ENCODE data around the gene TNFAIP8L2. TPM values are rescaled to one million over a fixed set of nuclear protein-coding genes. Genes with fewer than 3 reads are reported as not detected.
"Not testable (repeated sequence)": the region's sequence is repeated elsewhere in the genome, so short reads cannot be mapped to it uniquely, and the experiment has no call there.

The TNFAIP8L2 gene
- polyA plus RNA-seq, 1 donor, result 1.7 TPM

DNA sequence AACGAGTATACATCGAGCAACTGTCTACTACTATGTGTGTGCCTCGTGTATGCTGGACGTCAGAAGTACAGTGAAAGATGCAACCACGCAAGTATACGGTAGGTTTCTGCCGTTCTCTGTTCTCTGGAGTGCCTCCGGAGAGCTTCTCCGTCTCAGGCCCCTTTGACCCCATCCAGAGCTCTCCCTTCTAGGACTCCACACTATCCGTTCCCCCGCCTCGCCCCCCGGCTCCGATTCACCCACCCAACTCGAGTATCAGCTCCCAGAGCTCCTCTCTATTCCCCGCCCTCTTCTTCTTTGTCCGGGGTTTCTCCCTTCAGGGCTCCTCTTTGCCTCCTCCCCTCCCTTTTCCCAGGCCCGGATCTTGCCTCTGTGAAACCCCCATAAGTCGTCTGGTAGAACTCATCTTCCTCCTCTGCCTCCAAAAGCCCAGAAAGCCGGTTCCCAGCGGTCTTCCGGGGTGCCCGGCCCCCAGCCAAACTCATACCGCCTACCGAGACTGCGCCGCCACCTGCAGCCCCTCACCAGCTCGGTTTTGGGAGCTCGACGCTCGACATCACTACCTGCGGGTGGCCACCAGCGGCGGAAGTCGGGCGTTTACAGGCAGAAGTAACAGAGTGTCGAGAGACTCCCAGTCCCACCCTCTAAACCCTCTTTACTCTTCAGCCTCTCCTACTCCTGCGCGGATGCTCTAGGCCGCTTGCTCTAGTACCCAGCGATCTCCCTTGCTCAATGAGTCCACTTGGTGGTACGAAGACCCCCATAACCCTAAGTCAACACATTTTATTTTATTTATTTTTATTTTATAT is 33.4 kb downstream of the TNFAIP8L2 start, which contains the start of gene VPS72:
TSS of gene VPS72 (minus strand) at position 561 of the 809 bp plus-strand sequence. CDS start at position 485, 76 bp downstream.
- no peak for DNase-seq (ENCODE audit: low read depth)

DNA sequence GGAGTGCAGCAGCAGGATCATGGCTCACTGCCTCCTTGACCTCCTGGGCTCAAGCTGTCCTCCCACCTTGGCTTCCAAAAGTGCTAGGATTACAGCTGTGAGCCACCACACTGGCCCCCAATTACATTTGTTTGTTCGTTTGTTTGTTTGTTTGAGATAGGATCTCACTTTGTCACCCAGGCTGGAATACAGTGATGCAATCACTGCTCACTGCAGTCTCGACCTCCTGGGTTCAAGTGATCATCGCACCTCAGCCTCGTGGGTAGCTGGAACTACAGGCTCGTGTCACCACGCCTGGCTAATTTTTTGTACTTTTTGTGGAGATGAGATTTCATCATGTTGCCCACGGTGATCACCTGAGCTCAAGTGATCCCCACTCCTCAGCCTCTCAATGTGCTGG is 35.6 kb downstream of the TNFAIP8L2 start:
- no peak for DNase-seq (ENCODE audit: low read depth)

DNA sequence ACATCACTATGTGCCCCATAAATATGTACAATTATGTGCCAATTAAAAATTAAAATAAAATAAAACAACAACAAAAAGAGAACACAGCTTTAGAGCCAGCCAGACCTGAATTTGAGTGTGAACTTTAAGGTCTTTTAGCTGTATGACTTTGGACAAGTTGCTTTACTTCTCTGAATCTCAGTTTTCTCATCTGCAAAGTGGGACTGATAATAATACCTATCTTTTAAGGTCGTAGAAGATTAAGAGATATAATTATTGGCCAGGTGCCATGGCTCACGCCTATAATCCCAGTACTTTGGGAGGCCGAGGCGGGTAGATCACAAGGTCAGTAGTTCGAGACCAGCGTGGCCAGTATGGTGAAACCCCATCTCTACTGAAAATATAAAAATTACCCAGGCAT is 36.9 kb downstream of the TNFAIP8L2 start:
- DNase-seq (ENCODE audit: low read depth), result no peak

DNA sequence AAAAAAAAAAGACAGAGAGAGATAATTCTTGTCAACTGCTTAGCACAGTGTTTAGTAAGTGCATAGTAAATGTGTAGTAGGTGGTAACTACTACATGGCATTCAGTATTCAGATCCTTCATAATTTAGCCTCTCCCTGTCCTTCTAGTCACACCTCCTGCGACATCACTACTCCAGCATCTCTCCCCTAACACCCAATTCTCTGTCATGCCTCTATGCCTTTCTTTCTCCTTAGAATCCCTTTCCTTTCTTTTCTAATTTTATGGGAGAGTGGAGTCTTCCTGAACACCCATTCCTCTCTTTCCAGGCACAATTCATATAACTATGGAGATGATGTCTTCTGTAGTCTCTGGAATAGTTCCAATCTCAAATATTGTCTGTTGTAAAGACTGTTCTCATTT is 37.4 kb downstream of the TNFAIP8L2 start:
- DNase-seq (ENCODE audit: low read depth), result no peak

DNA sequence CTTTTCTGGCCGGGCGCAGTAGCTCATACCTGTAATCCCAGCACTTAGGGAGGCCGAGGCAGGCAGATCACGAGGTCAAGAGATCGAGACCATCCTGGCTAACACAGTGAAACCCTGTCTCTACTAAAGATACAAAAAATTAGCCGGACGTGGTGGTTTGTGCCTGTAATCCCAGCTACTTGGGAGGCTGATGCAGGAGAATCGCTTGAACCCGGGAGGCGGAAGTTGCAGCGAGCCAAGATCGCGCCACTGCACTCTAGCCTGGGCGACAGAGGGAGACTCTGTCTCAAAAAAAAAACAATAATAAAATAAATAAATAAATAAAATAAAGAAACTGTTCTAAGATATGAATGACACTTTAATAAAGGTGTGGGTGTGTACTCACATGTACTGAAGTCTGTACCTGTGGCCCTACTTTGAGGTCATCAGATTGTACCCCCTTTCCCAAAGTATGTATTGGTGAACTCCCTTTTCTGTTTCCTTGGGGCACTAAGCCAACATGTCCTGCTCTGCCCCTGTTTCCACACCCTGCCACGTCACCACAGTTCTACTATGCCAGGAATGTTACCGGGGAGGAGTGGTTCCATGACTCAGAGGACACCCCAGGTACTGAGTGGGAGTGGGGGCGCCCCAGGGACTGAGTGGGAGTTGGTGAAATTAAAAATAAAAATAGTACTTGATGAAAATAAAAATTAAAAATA is 38.6 kb downstream of the TNFAIP8L2 start:
- DNase-seq (ENCODE audit: low read depth), result not testable (repeated sequence)

DNA sequence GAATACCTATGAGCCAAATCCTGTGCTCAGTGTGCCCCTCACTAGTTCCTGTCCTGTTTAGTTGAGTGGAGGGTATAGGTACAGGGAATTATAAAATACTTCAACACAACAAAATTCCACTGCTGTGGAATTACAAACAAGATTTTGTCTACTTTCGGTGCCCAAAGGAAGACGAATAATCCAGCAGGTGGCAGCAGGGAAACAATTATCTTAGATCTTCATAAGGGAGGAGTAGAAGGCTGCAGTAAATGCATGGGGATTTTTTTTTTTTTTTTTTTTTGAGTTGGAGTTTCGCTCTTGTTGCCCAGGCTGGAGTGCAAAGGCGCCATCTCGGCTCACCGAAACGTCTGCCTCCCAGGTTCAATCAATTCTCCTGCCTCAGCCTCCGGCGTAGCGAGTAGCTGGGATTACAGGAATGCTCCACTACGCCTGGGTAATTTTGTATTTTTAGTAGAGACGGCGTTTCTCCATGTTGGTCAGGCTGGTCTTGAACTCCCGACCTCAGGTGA is 39.9 kb downstream of the TNFAIP8L2 start:
- DNase-seq (ENCODE audit: low read depth), result peak; percentile 77

DNA sequence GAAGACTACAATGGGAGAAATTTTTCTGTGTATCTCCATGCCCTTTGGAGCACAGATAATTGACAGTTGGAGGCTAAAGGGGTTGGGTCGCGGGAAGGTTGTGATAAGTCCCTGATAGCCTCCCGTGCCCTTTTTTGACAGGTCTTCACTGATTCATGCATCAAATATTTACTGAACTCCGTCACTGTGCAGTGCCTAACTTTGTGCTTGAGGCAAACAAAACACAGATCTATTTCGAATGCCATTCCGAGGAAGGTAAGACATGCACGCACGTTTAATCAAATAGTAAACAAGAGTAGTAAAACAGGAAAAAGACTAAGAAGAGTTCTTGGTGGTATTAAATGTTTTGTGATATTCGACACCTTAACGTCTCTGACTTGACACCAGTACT is 41.4 kb downstream of the TNFAIP8L2 start:
- DNase-seq (ENCODE audit: low read depth), result no peak

DNA sequence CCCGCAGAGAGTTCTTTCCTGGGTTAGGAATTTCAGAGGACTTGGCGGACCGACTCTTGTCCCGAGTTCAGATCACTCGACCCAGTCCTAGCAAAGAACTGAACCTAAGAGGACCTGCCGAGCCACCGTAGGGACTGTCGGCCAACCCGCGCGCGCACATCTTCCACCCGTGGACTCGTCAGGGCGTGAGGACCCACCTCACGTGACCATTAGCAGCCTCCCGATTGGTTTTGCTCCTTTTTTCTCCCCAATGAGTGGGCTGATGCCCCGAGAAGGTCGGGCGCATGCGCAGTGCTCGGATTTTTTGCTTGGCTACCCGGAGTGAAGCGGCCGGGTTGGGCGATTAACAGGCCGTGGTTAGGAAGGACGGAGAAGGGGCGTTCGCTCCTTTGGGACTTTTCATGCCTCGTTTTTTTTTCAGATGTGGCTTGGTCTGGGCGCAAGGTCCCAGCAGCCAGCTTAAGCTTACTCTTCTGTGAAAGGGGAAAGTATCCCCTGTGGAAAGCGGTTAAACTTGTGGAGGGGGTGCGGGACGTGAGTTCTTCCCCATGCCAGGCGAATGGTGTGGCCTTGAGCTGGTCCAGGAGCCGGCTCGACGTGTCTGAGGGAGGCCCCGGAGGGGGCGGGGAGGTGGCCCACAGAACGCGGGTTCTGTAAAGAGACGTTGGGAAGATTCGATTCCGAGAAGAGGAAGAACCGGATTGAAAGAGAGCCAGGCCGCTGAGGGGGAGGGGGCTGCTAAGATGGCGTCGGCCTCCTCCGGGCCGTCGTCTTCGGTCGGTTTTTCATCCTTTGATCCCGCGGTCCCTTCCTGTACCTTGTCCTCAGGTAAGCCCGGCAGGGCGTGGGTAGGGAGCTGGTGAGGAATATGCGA is 42.0 kb downstream of the TNFAIP8L2 start, which contains the start of gene PIP5K1A:
TSS of gene PIP5K1A (plus strand) at position 299 of the 874 bp plus-strand sequence. CDS start at position 744, 445 bp downstream.
- DNase-seq (ENCODE audit: low read depth), result peak; percentile 98

DNA sequence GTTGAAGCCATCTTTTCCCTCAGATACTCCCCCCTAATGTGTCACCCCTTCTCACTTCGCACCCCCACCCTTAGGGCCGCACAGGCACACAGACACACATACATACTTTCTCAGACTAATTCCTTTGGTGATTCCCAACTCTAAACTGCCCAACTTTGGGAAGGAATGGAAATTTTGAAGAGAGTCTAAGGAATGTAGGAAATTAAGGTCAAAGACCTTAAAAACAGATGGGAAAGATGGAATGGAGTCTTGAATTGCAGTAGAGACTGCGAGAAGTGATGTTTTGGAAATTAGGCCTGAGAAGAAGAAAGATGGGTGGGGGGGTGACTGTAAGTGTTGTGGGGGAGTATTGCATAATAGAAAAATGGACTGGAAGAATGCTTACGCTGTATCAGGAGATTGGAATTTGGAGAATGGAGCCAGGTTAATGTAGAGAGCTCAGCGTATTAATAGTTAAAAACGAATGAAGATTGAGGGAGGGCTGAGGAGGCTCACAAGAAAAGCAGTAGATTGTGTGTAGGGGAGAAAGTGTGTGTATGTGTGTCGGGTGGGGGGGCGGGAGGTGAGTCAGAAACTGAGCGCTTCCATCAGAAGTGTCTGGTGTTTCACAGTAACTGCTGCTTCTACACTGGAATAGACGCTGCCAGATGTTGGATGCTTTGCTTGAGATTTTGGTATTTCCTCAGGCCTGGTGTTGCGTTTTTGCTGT is 43.6 kb downstream of the TNFAIP8L2 start:
- no peak for DNase-seq (ENCODE audit: low read depth)

DNA sequence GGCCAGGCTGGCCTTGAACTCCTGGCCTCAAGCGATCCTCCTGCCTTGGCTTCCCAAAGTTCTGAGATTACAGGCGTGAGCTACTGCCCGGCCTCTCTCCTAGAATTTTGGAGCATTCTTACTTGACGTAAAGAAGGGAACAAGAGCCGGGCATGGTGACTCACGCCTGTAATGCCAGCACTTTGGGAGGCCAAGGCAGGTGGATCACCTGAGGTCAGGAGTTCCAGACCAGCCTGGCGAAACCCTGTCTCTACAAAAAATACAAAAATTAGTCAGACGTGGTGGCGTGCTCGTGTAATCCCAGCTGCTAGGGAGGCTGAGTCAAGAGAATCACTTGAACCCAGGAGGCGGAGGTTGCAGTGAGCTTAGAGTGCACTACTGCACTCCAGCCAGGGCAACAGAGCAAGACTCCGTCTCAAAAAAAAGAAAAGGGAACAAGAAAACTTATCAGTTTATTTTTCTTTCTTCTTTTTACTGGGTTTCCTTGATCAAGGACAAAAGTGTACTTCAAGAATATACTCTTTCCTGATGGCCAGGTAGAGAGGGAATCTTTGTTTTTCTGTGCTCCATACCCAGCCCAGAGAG is 49.0 kb downstream of the TNFAIP8L2 start:
- not testable (repeated sequence) for DNase-seq (ENCODE audit: low read depth)

Other genes starting within 250 kb of the TNFAIP8L2 start
- 38.6 TPM for gene SETDB1, start 230.3 kb upstream of the TNFAIP8L2 start, polyA plus RNA-seq (ENCODE audit: insufficient read length)
- 65.9 TPM for gene CERS2, start 181.8 kb upstream of the TNFAIP8L2 start, polyA plus RNA-seq (ENCODE audit: insufficient read length)
- gene ANXA9, start 174.4 kb upstream of the TNFAIP8L2 start, polyA plus RNA-seq (ENCODE audit: insufficient read length), result 2.5 TPM
- 17.7 TPM for gene MINDY1, start 149.7 kb upstream of the TNFAIP8L2 start, polyA plus RNA-seq (ENCODE audit: insufficient read length)
- 25.1 TPM for gene PRUNE1, start 148.2 kb upstream of the TNFAIP8L2 start, polyA plus RNA-seq (ENCODE audit: insufficient read length)
- 0.70 TPM for gene BNIPL, start 120.1 kb upstream of the TNFAIP8L2 start, polyA plus RNA-seq (ENCODE audit: insufficient read length)
- gene C1orf56, start 108.9 kb upstream of the TNFAIP8L2 start, polyA plus RNA-seq (ENCODE audit: insufficient read length), result 6.5 TPM
- 53.3 TPM for gene CDC42SE1, start 97.0 kb upstream of the TNFAIP8L2 start, polyA plus RNA-seq (ENCODE audit: insufficient read length)
- gene MLLT11, start 96.3 kb upstream of the TNFAIP8L2 start, polyA plus RNA-seq (ENCODE audit: insufficient read length), result 10.4 TPM
- 5.2 TPM for gene GABPB2, start 85.9 kb upstream of the TNFAIP8L2 start, polyA plus RNA-seq (ENCODE audit: insufficient read length)
- 97.0 TPM for gene SEMA6C, start 10.0 kb upstream of the TNFAIP8L2 start, polyA plus RNA-seq (ENCODE audit: insufficient read length)
- 12.2 TPM for gene LYSMD1, start 9.3 kb downstream of the TNFAIP8L2 start, polyA plus RNA-seq (ENCODE audit: insufficient read length)
- gene SCNM1, start 9.5 kb downstream of the TNFAIP8L2 start, polyA plus RNA-seq (ENCODE audit: insufficient read length), result 40.0 TPM
- 43.2 TPM for gene TMOD4, start 19.3 kb downstream of the TNFAIP8L2 start, polyA plus RNA-seq (ENCODE audit: insufficient read length)
- 46.7 TPM for gene VPS72, start 33.5 kb downstream of the TNFAIP8L2 start, polyA plus RNA-seq (ENCODE audit: insufficient read length)
- gene PIP5K1A, start 41.9 kb downstream of the TNFAIP8L2 start, polyA plus RNA-seq (ENCODE audit: insufficient read length), result 36.6 TPM
- 116 TPM for gene PSMD4, start 98.1 kb downstream of the TNFAIP8L2 start, polyA plus RNA-seq (ENCODE audit: insufficient read length)
- gene ZNF687, start 125.7 kb downstream of the TNFAIP8L2 start, polyA plus RNA-seq (ENCODE audit: insufficient read length), result 11.9 TPM
- 54.9 TPM for gene PI4KB, start 170.8 kb downstream of the TNFAIP8L2 start, polyA plus RNA-seq (ENCODE audit: insufficient read length)
- gene RFX5, start 190.6 kb downstream of the TNFAIP8L2 start, polyA plus RNA-seq (ENCODE audit: insufficient read length), result 23.0 TPM
- 30.4 TPM for gene SELENBP1, start 216.1 kb downstream of the TNFAIP8L2 start, polyA plus RNA-seq (ENCODE audit: insufficient read length)
- 156 TPM for gene PSMB4, start 242.9 kb downstream of the TNFAIP8L2 start, polyA plus RNA-seq (ENCODE audit: insufficient read length)

Data from forelimb muscle (tissue), 1 donor.